Ovary (tissue), 9 donors: Measurements from ENCODE around the gene AMPD2. TPM values are rescaled to one million over a fixed set of nuclear protein-coding genes. Genes with fewer than 3 reads are reported as not detected.
"Not testable (repeated sequence)": the region's sequence is repeated elsewhere in the genome, so short reads cannot be mapped to it uniquely, and the experiment has no call there.

Experiments used
- DNase-seq, 5 donors: peaks; one replicate each; pipeline ENCODE4 v3.0.0-alpha.2; 2019 to 2020
- H3K27ac ChIP-seq, 2 donors: fragments of 200-600 bp; one replicate each; pipeline versions ENCODE4 v1.5.1 to v1.8.0; 2019 to 2022
- H3K27me3 ChIP-seq: fragments of 200-600 bp; one replicate; pipeline ENCODE4 v1.8.0; 2022
- H3K36me3 ChIP-seq: fragments of 200-600 bp; sonication (generic); one replicate; pipeline ENCODE4 v1.5.1; 2019
- H3K4me1 ChIP-seq: one replicate; pipeline ENCODE4 v1.8.1; 2013; ENCODE audit warnings: mild to moderate bottlenecking, moderate library complexity; ENCODE audit not compliant: insufficient read depth
- H3K4me3 ChIP-seq: fragments of 200-600 bp; sonication (generic); one replicate; pipeline ENCODE4 v1.5.1; 2017
- H3K9me3 ChIP-seq, 2 donors: fragments of 200-600 bp in 1 of 2; sonication (generic) in 1 of 2; one replicate each; pipeline versions ENCODE4 v1.5.1 to v1.8.1; 2013 to 2019; ENCODE audit warnings: mild to moderate bottlenecking in 1 of 2, moderate library complexity in 1 of 2
- EP300 ChIP-seq: sonication (generic); formaldehyde crosslinking; IDR thresholded peaks from one replicate; pipeline ENCODE4 v1.6.1; 2017; ENCODE audit warnings: antibody characterized with exemption
- POLR2A ChIP-seq: fragments of 450-650 bp; IDR thresholded peaks from one replicate; pipeline ENCODE4 v1.6.1; 2017; ENCODE audit warnings: antibody characterized with exemption, mild to moderate bottlenecking, moderate library complexity
- WGBS, 3 donors: extraction: QIAGEN DNeasy Blood & Tissue Kit in 1 of 3; methylation state at CpG; one replicate each; pipeline versions ENCODE4 v1.1.5 to v1.1.7; 2013 to 2017; 5-methylcytosine and 5-hydroxymethylcytosine counted together
- intact Hi-C, 4 donors: fragments of 100-400 bp; cut with DNase I; formaldehyde crosslinking; loops; one replicate each; pipeline versions ENCODE4 v1.11.0 to v1.15.1; 2022 to 2023
- microRNA counts: library from miRNA; unstranded; fragments of <30 nt; microRNA quantifications from one replicate; lab custom pipeline; 2016
- polyA plus RNA-seq, 2 donors: library from polyadenylated mRNA; stranded (reverse); fragments of 200-250 nt in 1 of 2; fragments of 350-450 nt in 1 of 2; fragmentation: Illumina TruSeq in 1 of 2; extraction: RNeasy Lipid Tissue Mini Kit (QIAGEN cat#74804) in 1 of 2; gene quantifications; one replicate each; pipeline ENCODE4 v1.2.3, GENCODE V29; 2013 to 2014
- small RNA-seq: library from RNA; depleted of rRNA; stranded (forward); fragments of <200 nt; gene quantifications from one replicate; pipeline ENCODE3, GENCODE V24; 2016
- total RNA-seq, 7 donors: library from RNA; depleted of rRNA in 2 of 7; stranded (reverse); fragments of >200 nt in 2 of 7; fragmentation: NEBNext Ultra II Directional in 3 of 7; extraction: Animal tissue kit (Norgen Biotek cat#: 25700) in 3 of 7; gene quantifications; one replicate each; pipeline versions ENCODE4 v1.1.0 to v1.2.4, GENCODE V29; 2016 to 2023
- TF ChIP-seq, protein P1 (sequence below), 3 donors: fragments of 450-650 bp in 2 of 3; fragments of 200-600 bp in 1 of 3; IDR thresholded peaks; one replicate each; pipeline versions ENCODE4 v1.5.1 to v1.8.0; 2016 to 2022; ENCODE audit warnings: antibody characterized with exemption in 3 of 3, mild to moderate bottlenecking in 1 of 3
- donor health status: DM: no; HTN: no; CAD: no; lungs with moderate emphysema.
- donor health status: DM: no; HTN: no; CAD: no.
- donor health status: Bipolar disorder and iron deficiency.
- donor health status: DM: yes; HTN: yes; CAD: no.
- donor health status: DM: no; HTN: no; CAD: no.
- donor health status: DM: yes; HTN: yes; CAD: no.

AMPD2 gene
- total and polyA plus RNA-seq, 9 donors = 19.4 to 86.0 (median 64.2) TPM

DNA sequence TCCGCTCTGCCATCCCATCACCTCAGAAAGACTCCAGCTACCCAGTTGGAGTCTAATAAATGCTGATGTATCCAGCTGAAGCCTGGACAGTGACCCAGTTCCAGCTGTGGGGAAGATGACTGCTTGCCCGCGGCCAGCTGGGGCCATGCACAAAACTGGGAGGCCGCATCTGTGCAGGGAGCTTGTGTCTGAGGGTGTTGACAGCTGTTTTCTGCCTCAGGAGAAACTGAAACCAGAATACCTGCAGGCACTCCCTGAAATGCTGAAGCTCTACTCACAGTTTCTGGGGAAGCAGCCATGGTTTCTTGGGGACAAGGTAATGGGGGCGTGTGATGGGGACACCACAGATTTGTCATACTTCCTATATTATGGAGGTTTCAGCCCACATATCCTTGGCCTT lies 51.4 kb downstream of the AMPD2 start:
- Histone ChIP-seq H3K4me1 (peaks cover 5% of the 10 kb centered on the region), H3K4me3 (no peak overlapping the region), H3K27ac (no peak overlapping the region), H3K9me3 (no peaks in the 10 kb centered on the region), H3K27me3 (no peaks in the 10 kb centered on the region), H3K36me3 (no peaks in the 10 kb centered on the region)
- DNase-seq = no peak
- intact Hi-C loops = no loop called here
- TF ChIP-seq, protein P1, sequence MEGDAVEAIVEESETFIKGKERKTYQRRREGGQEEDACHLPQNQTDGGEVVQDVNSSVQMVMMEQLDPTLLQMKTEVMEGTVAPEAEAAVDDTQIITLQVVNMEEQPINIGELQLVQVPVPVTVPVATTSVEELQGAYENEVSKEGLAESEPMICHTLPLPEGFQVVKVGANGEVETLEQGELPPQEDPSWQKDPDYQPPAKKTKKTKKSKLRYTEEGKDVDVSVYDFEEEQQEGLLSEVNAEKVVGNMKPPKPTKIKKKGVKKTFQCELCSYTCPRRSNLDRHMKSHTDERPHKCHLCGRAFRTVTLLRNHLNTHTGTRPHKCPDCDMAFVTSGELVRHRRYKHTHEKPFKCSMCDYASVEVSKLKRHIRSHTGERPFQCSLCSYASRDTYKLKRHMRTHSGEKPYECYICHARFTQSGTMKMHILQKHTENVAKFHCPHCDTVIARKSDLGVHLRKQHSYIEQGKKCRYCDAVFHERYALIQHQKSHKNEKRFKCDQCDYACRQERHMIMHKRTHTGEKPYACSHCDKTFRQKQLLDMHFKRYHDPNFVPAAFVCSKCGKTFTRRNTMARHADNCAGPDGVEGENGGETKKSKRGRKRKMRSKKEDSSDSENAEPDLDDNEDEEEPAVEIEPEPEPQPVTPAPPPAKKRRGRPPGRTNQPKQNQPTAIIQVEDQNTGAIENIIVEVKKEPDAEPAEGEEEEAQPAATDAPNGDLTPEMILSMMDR (IDR thresholded peaks at IDR 0.05) = no peak
- no peak for TF ChIP-seq EP300
- TF ChIP-seq POLR2A = no peak
- WGBS, 3 donors = 93 to 96% (median 93%) methylated on average over 5 of the region's 5 CpGs

DNA sequence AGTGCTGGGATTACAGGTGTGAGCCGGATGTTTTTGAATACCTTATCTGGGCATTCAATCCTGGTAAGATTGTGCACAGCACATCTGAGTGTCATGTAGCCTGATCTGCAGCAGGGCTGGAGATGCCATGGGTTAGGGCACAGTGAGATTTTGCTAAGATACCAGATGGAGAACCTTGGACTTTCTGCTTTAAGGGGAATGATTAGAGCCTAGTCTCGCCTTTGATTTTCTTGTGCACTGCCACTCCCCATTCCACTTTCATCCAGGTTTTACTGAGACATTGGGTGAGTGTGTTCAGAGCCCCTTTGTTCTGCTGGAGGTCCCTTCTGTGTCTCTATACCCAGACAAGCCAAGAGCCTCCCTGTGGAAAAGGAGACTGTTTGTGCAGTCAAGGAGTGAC lies 54.2 kb downstream of the AMPD2 start:
- DNase-seq, H3K27ac ChIP-seq, H3K9me3 ChIP-seq, H3K27me3 ChIP-seq, H3K4me3 ChIP-seq, H3K4me1 ChIP-seq, intact Hi-C loops, H3K36me3 ChIP-seq: not testable (repeated sequence)
- 84 to 92% (median 90%) methylated on average over 2 of the region's 2 CpGs for WGBS, 3 donors

DNA sequence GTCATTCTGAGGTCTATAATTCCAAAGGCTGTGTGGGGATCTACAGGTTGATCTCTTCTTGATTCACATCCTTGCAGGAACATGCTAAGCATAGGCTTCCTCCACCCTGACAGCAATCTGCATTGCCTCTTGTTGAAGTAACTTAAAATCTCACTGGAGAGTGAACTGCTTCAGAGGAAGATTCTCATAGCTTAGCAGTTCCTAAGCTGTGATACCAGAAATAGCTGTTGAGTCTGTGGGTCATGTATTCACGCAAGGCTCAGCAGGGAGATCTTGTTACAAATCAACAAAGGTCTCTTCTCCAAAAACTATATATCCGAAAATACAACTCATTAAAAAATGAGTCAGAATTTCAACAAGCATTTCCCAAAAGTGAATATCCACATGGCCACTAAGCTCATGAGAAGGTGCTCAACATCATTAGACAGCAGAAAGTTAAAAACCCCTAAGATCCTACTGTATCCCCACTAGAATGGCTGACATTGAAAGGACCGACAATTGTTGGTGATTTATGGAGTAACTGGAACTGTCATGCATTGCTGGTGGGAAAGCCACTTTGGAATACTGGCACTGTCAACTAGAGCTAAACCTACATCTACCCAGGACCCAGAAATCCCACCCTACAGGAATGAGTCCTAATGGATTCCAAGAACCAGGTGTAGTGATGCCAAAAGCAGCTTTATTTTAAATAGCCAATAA lies 57.2 kb downstream of the AMPD2 start:
- H3K27ac ChIP-seq, H3K36me3 ChIP-seq, H3K4me1 ChIP-seq, intact Hi-C loops, H3K4me3 ChIP-seq, DNase-seq, H3K9me3 ChIP-seq, H3K27me3 ChIP-seq: not testable (repeated sequence)
- WGBS, 3 donors = 73 to 81% (median 79%) methylated on average over 3 of the region's 3 CpGs

DNA sequence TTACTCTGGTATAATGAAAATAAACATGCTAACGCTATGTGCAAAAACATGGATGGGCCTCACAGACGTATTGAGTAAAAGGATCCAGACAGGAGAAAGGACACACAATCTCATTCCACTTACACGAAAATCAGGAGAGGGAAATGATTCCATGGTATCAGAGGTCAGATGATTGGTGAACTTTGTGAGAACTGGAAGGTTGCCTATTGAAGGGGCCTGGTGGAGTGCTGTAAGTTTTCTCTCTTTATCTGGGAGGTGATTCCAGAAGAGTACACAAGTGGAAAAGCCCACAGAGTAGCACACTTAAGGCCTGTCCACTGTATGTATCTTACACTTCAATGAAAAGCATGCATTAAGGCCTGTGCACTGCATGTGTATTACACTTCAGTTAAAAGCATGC lies 57.8 kb downstream of the AMPD2 start:
- 58 to 71% (median 62%) methylated on average over 3 of the region's 3 CpGs for WGBS, 3 donors
- no peaks in the 10 kb centered on the region for H3K36me3 ChIP-seq
- no peak overlapping the region for H3K4me3 ChIP-seq
- TF ChIP-seq, protein P1 (IDR thresholded peaks at IDR 0.05) = no peak
- TF ChIP-seq POLR2A (no peak), EP300 (no peak)
- no peaks in the 10 kb centered on the region for H3K27me3 ChIP-seq
- no peak for DNase-seq
- no peaks in the 10 kb centered on the region for H3K4me1 ChIP-seq
- intact Hi-C loops = no loop called here
- H3K9me3 ChIP-seq = no peaks in the 10 kb centered on the region
- no peak overlapping the region for H3K27ac ChIP-seq

DNA sequence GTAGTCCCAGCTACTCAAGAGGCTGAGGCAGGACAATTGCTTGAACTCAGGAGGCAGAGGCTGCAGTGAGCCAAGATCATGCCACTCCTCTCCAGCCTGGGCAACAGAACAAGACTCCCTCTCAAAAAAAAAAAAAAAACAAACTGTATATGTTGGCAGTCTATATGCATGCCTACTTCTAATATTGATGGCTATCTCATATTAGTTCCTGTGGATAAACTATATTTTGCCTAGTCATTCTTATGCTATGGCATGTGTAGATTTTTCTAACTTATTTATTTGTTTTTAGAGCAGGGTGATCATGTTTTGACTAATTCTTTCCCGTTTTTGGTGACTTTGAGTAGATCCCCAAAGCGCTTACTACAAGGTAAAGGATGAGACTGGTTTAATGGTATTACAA lies 59.0 kb downstream of the AMPD2 start:
- WGBS, 3 donors = 81 to 85% (median 83%) methylated on average over 2 of the region's 2 CpGs
- H3K9me3 ChIP-seq, DNase-seq, intact Hi-C loops, H3K27ac ChIP-seq, H3K4me3 ChIP-seq, H3K4me1 ChIP-seq, H3K27me3 ChIP-seq, H3K36me3 ChIP-seq: not testable (repeated sequence)

MicroRNAs within 50 kb of the gene (microRNA counts, 767-probe panel; counts per million panel counts)
- 4,339 counts per million, percentile 91 among the panel's probes with 10 or more counts for microRNA hsa-miR-197-3p (lab: Ali Mortazavi, UCI)

Small RNAs within 50 kb of the gene (small RNA-seq; reads per million reads assigned to genes)
- not detected for gene RNU6V

Other genes with a start within 250 kb of the AMPD2 start
- 10 to 100 TPM in 4 of 7 donors, 1 to 10 TPM in 3; 4.3 to 37.0 (median 16.0) TPM for gene SORT1, start 221.9 kb upstream of the AMPD2 start, total RNA-seq
- 10 to 100 TPM in 1 of 2 donors, 1 to 10 TPM in 1; 7.9 to 32.2 TPM for gene SORT1, start 221.9 kb upstream of the AMPD2 start, polyA plus RNA-seq
- gene PSMA5, start 193.4 kb upstream of the AMPD2 start, total RNA-seq = 10 to 100 TPM; 19.4 to 52.0 (median 42.2) TPM
- gene PSMA5, start 193.4 kb upstream of the AMPD2 start, polyA plus RNA-seq = 10 to 100 TPM; 37.7 to 38.1 TPM
- 1 to 10 TPM in 6 of 7 donors, under 1 TPM in 1; 0.31 to 4.4 (median 2.4) TPM for gene SYPL2, start 153.3 kb upstream of the AMPD2 start, total RNA-seq
- 1 to 10 TPM in 1 of 2 donors, under 1 TPM in 1; 0.81 to 5.1 TPM for gene SYPL2, start 153.3 kb upstream of the AMPD2 start, polyA plus RNA-seq
- 1 to 10 TPM; 3.6 to 8.8 (median 6.7) TPM for gene ATXN7L2, start 135.9 kb upstream of the AMPD2 start, total RNA-seq
- gene ATXN7L2, start 135.9 kb upstream of the AMPD2 start, polyA plus RNA-seq = 1 to 10 TPM in 1 of 2 donors, under 1 TPM in 1; 0.98 to 6.5 TPM
- gene CYB561D1, start 125.7 kb upstream of the AMPD2 start, total RNA-seq = 10 to 100 TPM in 2 of 7 donors, 1 to 10 TPM in 5; 3.8 to 11.7 (median 9.3) TPM
- gene CYB561D1, start 125.7 kb upstream of the AMPD2 start, polyA plus RNA-seq = 10 to 100 TPM in 1 of 2 donors, 1 to 10 TPM in 1; 4.8 to 10.3 TPM
- gene AMIGO1, start 110.1 kb upstream of the AMPD2 start, total RNA-seq = 10 to 100 TPM in 5 of 7 donors, 1 to 10 TPM in 2; 7.4 to 16.1 (median 10.8) TPM
- 10 to 100 TPM in 1 of 2 donors, 1 to 10 TPM in 1; 6.3 to 18.0 TPM for gene AMIGO1, start 110.1 kb upstream of the AMPD2 start, polyA plus RNA-seq
- not detected for gene GPR61, start 80.0 kb upstream of the AMPD2 start, total RNA-seq
- under 1 TPM in 1 of 2 donors, not detected in 1; 0.25 TPM for gene GPR61, start 80.0 kb upstream of the AMPD2 start, polyA plus RNA-seq
- gene GNAI3, start 71.2 kb upstream of the AMPD2 start, total RNA-seq = 1 to 10 TPM; 3.3 to 6.2 (median 4.8) TPM
- 1 to 10 TPM; 3.0 to 4.9 TPM for gene GNAI3, start 71.2 kb upstream of the AMPD2 start, polyA plus RNA-seq
- gene GNAT2, start 221 bp upstream of the AMPD2 start, total RNA-seq = not detected
- gene GNAT2, start 221 bp upstream of the AMPD2 start, polyA plus RNA-seq = not detected
- gene GSTM4, start 36.3 kb downstream of the AMPD2 start, total RNA-seq = 10 to 100 TPM; 23.0 to 91.8 (median 47.2) TPM
- 100 to 1,000 TPM in 1 of 2 donors, 10 to 100 TPM in 1; 43.3 to 116 TPM for gene GSTM4, start 36.3 kb downstream of the AMPD2 start, polyA plus RNA-seq
- gene GSTM2, start 48.2 kb downstream of the AMPD2 start, total RNA-seq = 100 to 1,000 TPM; 101 to 318 (median 195) TPM
- gene GSTM2, start 48.2 kb downstream of the AMPD2 start, polyA plus RNA-seq = 100 to 1,000 TPM; 202 to 209 TPM
- 100 to 1,000 TPM in 2 of 7 donors, 10 to 100 TPM in 1, under 1 TPM in 1, not detected in 3; 0.32 to 482 (median 153) TPM for gene GSTM1, start 68.0 kb downstream of the AMPD2 start, total RNA-seq
- gene GSTM1, start 68.0 kb downstream of the AMPD2 start, polyA plus RNA-seq = 100 to 1,000 TPM; 169 to 193 TPM
- 100 to 1,000 TPM in 3 of 7 donors, 10 to 100 TPM in 4; 18.8 to 183 (median 95.8) TPM for gene GSTM5, start 92.4 kb downstream of the AMPD2 start, total RNA-seq
- 100 to 1,000 TPM; 101 to 259 TPM for gene GSTM5, start 92.4 kb downstream of the AMPD2 start, polyA plus RNA-seq
- 100 to 1,000 TPM in 5 of 7 donors, 10 to 100 TPM in 2; 75.8 to 278 (median 135) TPM for gene GSTM3, start 121.2 kb downstream of the AMPD2 start, total RNA-seq
- 100 to 1,000 TPM; 229 to 234 TPM for gene GSTM3, start 121.2 kb downstream of the AMPD2 start, polyA plus RNA-seq
- gene EPS8L3, start 144.1 kb downstream of the AMPD2 start, total RNA-seq = 1 to 10 TPM in 1 of 7 donors, under 1 TPM in 5, not detected in 1; 0.23 to 1.9 (median 0.56) TPM
- gene EPS8L3, start 144.1 kb downstream of the AMPD2 start, polyA plus RNA-seq = under 1 TPM in 1 of 2 donors, not detected in 1; 0.05 TPM